GM12864 (cell line): ENCODE measurements around the gene WDR59.

Experiments
- DNase-seq: peaks from one replicate; pipeline ENCODE4 v3.0.0-alpha.2; 2011; ENCODE audit warnings: low read depth
- H3K4me3 ChIP-seq: 2 replicates; pipeline ENCODE4 v1.5.1; 2011; ENCODE audit warnings: mild to moderate bottlenecking, low read depth, low read length, control low read depth
- CTCF ChIP-seq: IDR thresholded peaks from 2 replicates; pipeline ENCODE4 v1.5.1; 2011; ENCODE audit warnings: low read depth, mild to moderate bottlenecking, moderate library complexity, low read length, control low read depth, inconsistent platforms; ENCODE audit errors: missing control alignments

The WDR59 gene

GRCh38 chr16:74830648-74831047 lies 154.3 kb downstream of the WDR59 start:
- no peak for TF ChIP-seq CTCF
- no peak overlapping the region for H3K4me3 ChIP-seq
- no peak for DNase-seq

GRCh38 chr16:74829637-74830036 lies 155.3 kb downstream of the WDR59 start:
- TF ChIP-seq CTCF = no peak
- DNase-seq = no peak
- H3K4me3 ChIP-seq = no peak overlapping the region

GRCh38 chr16:74825941-74826340 lies 159.0 kb downstream of the WDR59 start:
- DNase-seq = no peak
- no peak overlapping the region for H3K4me3 ChIP-seq
- TF ChIP-seq CTCF = no peak

GRCh38 chr16:74825016-74825415 lies 159.9 kb downstream of the WDR59 start:
- TF ChIP-seq CTCF = no peak
- H3K4me3 ChIP-seq = no peak overlapping the region
- DNase-seq = no peak
